Measurements from ENCODE around the gene LIPC. TPM values are rescaled to one million over a fixed set of nuclear protein-coding genes. Genes with fewer than 3 reads are reported as not detected.

Gene LIPC
- total RNA-seq, 1 experiment from 2014 or later, result not detected

DNA sequence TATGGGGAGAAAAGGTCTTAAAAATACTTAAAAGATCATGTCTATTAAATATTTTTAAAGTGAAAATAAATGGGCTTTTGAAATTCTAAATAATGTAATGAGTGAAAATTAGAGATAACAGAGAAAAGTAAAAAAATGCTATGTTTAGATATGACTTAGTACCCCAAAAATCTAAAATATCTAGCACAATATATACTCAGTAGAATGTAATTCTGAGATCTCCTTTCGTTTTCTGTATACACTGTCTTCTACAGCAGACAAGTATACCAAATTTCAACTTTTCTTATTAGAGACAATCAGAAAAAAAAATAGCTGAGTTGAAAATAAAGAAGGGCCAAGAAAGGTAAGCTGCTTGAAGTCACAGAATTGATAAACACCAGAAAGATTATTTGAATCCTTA is 176.9 kb downstream of the LIPC start:
- Histone ChIP-seq H3K36me3 (ENCODE audit: insufficient read depth, low read length, poor library complexity, severe bottlenecking) (peaks cover 6% of the 10 kb centered on the region), H3K27ac (ENCODE audit: low read depth, low read length, poor library complexity, severe bottlenecking) (no peak overlapping the region), H3K4me1 (ENCODE audit: insufficient read depth, low read length, poor library complexity, severe bottlenecking) (no peaks in the 10 kb centered on the region), H3K9me3 (ENCODE audit: low read depth, low read length, poor library complexity, severe bottlenecking) (peaks cover 5% of the 10 kb centered on the region), H3K4me3 (ENCODE audit: low read depth, low read length, poor library complexity, severe bottlenecking) (no peak overlapping the region), H3K27me3 (replicated peaks; ENCODE audit: insufficient read depth, low read depth, low read length, poor library complexity) (no peaks in the 10 kb centered on the region)
- BruUV-seq (replicated peaks), result no TSS peak
- no peak for DNase-seq (ENCODE audit: low spot score)
- intact Hi-C loops (cut with micrococcal nuclease; ENCODE audit: unreplicated experiment), result no loop called here
- no peak for TF ChIP-seq EZH2 (IDR thresholded peaks at IDR 0.05; ENCODE audit: borderline replicate concordance, low read depth, low read length, poor library complexity, severe bottlenecking)
- TF ChIP-seq, protein P1, sequence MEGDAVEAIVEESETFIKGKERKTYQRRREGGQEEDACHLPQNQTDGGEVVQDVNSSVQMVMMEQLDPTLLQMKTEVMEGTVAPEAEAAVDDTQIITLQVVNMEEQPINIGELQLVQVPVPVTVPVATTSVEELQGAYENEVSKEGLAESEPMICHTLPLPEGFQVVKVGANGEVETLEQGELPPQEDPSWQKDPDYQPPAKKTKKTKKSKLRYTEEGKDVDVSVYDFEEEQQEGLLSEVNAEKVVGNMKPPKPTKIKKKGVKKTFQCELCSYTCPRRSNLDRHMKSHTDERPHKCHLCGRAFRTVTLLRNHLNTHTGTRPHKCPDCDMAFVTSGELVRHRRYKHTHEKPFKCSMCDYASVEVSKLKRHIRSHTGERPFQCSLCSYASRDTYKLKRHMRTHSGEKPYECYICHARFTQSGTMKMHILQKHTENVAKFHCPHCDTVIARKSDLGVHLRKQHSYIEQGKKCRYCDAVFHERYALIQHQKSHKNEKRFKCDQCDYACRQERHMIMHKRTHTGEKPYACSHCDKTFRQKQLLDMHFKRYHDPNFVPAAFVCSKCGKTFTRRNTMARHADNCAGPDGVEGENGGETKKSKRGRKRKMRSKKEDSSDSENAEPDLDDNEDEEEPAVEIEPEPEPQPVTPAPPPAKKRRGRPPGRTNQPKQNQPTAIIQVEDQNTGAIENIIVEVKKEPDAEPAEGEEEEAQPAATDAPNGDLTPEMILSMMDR (conservative IDR thresholded peaks at IDR 0.05; ENCODE audit: low read depth, low read length), result no peak
- POLR2A ChIA-PET (ENCODE audit: low non-redundant PET), result no interaction called here
- CTCF ChIA-PET, result no interaction called here

- H3K27me3 ChIP-seq (replicated peaks; ENCODE audit: insufficient read depth, low read depth, low read length, poor library complexity), result no peaks in the 10 kb centered on the region
- DNase-seq (ENCODE audit: low spot score), result no peak
- no peak overlapping the region for H3K4me3 ChIP-seq (ENCODE audit: low read depth, low read length, poor library complexity, severe bottlenecking)
- H3K4me1 ChIP-seq (ENCODE audit: insufficient read depth, low read length, poor library complexity, severe bottlenecking), result no peaks in the 10 kb centered on the region
- no peak overlapping the region for H3K27ac ChIP-seq (ENCODE audit: low read depth, low read length, poor library complexity, severe bottlenecking)
- TF ChIP-seq, protein P1 (conservative IDR thresholded peaks at IDR 0.05; ENCODE audit: low read depth, low read length), result no peak
- no peak for TF ChIP-seq EZH2 (IDR thresholded peaks at IDR 0.05; ENCODE audit: borderline replicate concordance, low read depth, low read length, poor library complexity, severe bottlenecking)
- intact Hi-C loops (cut with micrococcal nuclease; ENCODE audit: unreplicated experiment), result no loop called here
- H3K36me3 ChIP-seq (ENCODE audit: insufficient read depth, low read length, poor library complexity, severe bottlenecking), result peaks cover 11% of the 10 kb centered on the region
- H3K9me3 ChIP-seq (ENCODE audit: low read depth, low read length, poor library complexity, severe bottlenecking), result peaks cover 16% of the 10 kb centered on the region
- CTCF ChIA-PET, result no interaction called here
- BruUV-seq (replicated peaks), result no TSS peak
- POLR2A ChIA-PET (ENCODE audit: low non-redundant PET), result no interaction called here
These were observed 180.2 kb downstream of the LIPC start for GRCh38 chr15:58611731-58612676.

DNA sequence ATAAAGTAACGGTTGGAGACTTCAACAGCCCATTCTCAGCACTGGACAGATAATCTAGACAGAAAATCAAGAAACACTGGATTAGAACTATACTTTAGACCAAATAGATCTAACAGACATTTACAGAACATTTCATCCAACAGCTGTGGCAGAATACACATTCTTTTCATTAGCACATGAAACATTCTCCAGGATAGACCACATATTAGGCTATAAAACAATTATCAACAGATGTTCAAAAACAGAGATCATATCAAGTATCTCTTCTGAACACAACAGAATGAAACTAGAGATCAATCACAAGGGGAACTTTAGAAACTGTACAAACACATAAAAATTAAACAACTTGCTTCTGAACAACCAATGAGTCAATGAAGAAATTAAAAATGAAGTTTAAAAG is 184.4 kb downstream of the LIPC start:
- Histone ChIP-seq H3K4me1 (ENCODE audit: insufficient read depth, low read length, poor library complexity, severe bottlenecking) (no peaks in the 10 kb centered on the region), H3K27me3 (replicated peaks; ENCODE audit: insufficient read depth, low read depth, low read length, poor library complexity) (no peaks in the 10 kb centered on the region), H3K36me3 (ENCODE audit: insufficient read depth, low read length, poor library complexity, severe bottlenecking) (peaks cover 4% of the 10 kb centered on the region), H3K4me3 (ENCODE audit: low read depth, low read length, poor library complexity, severe bottlenecking) (no peak overlapping the region), H3K9me3 (ENCODE audit: low read depth, low read length, poor library complexity, severe bottlenecking) (peaks cover 21% of the 10 kb centered on the region), H3K27ac (ENCODE audit: low read depth, low read length, poor library complexity, severe bottlenecking) (no peak overlapping the region)
- POLR2A ChIA-PET (ENCODE audit: low non-redundant PET), result interaction anchor here (0.7 kb wide), 1 partner anchor 14 kb away, joined by 4 read pairs; no protein-coding TSS in a partner anchor
- no TSS peak for BruUV-seq (replicated peaks)
- no peak for DNase-seq (ENCODE audit: low spot score)
- intact Hi-C loops (cut with micrococcal nuclease; ENCODE audit: unreplicated experiment), result no loop called here
- CTCF ChIA-PET, result no interaction called here
- no peak for TF ChIP-seq EZH2 (IDR thresholded peaks at IDR 0.05; ENCODE audit: borderline replicate concordance, low read depth, low read length, poor library complexity, severe bottlenecking)
- TF ChIP-seq, protein P1 (conservative IDR thresholded peaks at IDR 0.05; ENCODE audit: low read depth, low read length), result no peak

Data from A673 (cell line).